GM10266 (cell line): ENCODE results near the gene MYL5.

ENCODE experiments used
- DNase-seq: peaks from one replicate; pipeline ENCODE4 v3.0.0; 2012; ENCODE audit errors: extremely low spot score
- TF ChIP-seq, protein P1 (sequence below): IDR thresholded peaks from 2 replicates; pipeline ENCODE4 v1.5.1; 2012; ENCODE audit warnings: mild to moderate bottlenecking, low read depth; ENCODE audit not compliant: control insufficient read depth, insufficient read depth; ENCODE audit errors: missing control alignments

The MYL5 gene

DNA sequence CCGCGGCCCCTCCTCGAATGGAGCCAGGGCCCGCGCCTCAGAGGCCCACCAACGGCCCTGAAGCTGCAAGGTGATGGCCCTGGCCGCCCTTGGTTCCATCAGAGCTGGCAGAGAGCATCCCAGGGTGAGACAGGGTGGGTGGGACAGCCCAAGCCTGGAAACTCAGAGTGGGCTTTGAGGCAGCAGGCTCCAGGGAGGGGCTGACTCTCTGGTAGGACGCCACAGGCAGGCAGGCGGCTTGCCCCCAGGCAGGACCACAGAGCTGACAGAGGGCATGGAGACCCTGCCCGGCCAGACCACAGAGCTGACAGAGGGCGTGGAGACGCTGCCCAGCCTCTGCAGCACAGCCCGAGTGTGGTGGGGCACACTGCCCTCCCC is 4.8 kb downstream of the MYL5 start:
- TF ChIP-seq, protein P1, sequence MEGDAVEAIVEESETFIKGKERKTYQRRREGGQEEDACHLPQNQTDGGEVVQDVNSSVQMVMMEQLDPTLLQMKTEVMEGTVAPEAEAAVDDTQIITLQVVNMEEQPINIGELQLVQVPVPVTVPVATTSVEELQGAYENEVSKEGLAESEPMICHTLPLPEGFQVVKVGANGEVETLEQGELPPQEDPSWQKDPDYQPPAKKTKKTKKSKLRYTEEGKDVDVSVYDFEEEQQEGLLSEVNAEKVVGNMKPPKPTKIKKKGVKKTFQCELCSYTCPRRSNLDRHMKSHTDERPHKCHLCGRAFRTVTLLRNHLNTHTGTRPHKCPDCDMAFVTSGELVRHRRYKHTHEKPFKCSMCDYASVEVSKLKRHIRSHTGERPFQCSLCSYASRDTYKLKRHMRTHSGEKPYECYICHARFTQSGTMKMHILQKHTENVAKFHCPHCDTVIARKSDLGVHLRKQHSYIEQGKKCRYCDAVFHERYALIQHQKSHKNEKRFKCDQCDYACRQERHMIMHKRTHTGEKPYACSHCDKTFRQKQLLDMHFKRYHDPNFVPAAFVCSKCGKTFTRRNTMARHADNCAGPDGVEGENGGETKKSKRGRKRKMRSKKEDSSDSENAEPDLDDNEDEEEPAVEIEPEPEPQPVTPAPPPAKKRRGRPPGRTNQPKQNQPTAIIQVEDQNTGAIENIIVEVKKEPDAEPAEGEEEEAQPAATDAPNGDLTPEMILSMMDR, result no peak
- DNase-seq, result no peak

- TF ChIP-seq, protein P1, result no peak
- DNase-seq, result no peak
Measured at GRCh38 chr4:679629-680028, 5.3 kb downstream of the MYL5 start.

DNA sequence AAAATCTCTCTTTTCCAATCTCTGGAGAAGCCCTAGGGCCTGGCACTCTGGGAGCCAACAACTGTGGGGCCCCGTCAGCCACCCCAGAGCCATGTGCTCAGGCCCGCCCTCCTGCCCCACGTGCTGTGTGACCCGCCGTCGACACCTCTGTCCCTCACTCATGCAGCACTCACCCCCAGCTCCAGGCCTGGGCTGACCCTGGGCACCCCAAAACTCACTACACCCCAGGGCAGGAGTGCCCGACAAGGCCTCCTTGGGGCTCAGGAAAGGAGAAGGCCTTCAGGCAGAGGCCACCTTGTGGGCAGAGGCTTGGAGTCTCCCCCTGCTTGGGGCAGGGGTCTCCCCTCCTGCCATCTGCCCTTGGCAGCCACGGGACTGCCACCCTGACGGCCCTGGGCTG is 5.7 kb downstream of the MYL5 start:
- TF ChIP-seq, protein P1, result no peak
- DNase-seq, result no peak

DNA sequence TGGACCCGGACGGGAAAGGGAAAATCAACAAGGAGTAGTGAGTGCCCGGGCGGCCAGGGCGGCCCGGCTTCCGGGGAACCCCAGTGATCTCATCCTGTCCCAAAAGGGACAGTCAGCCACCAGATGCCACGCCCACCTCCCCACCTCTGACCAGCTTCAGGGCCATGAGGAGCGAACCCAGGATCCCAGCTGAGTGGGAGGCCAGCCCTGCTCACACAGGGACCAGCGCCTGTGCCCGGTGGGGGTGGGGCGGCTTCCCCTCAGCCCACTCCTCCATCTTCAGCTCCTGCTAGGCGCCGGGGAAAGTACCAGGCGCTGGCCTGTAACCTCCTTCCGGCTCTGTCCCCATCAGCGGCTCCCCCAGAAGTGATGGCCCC is 6.2 kb downstream of the MYL5 start:
- peak; percentile 76 for DNase-seq

GRCh38 chr4:680928-681645 is 6.7 kb downstream of the MYL5 start:
- TF ChIP-seq, protein P1, result no peak
- peak; percentile 87 for DNase-seq

More for the DNA sequence above, 6.2 kb downstream of the MYL5 start:
- TF ChIP-seq, protein P1, result no peak

- DNase-seq, result no peak
- TF ChIP-seq, protein P1, result no peak
Measured at GRCh38 chr4:681736-682451, 7.6 kb downstream of the MYL5 start.

GRCh38 chr4:682490-683172 is 8.3 kb downstream of the MYL5 start:
- TF ChIP-seq, protein P1, result no peak
- no peak for DNase-seq
